GM13976 (cell line): ENCODE measurements around the gene CERT1.
"Not testable (repeated sequence)": the region's sequence is repeated elsewhere in the genome, so short reads cannot be mapped to it uniquely, and the experiment has no call there.

Experiments
- DNase-seq: peaks from one replicate; pipeline ENCODE4 v3.0.0; 2012; ENCODE audit warnings: low spot score
- in situ Hi-C: fragments of 300-500 bp; cut with MboI; formaldehyde crosslinking; loops from one replicate; pipeline ENCODE4 v1.12.0; 2022; ENCODE audit warnings: low sequenced_read_pairs, mixed read lengths, inconsistent platforms; ENCODE audit not compliant: unreplicated experiment
- TF ChIP-seq, protein P1 (sequence below): IDR thresholded peaks from 2 replicates; pipeline ENCODE4 v1.5.1; 2012; ENCODE audit warnings: borderline replicate concordance, mild to moderate bottlenecking; ENCODE audit not compliant: insufficient read depth; ENCODE audit errors: extremely low read depth, missing control alignments, control extremely low read depth

Gene CERT1

DNA sequence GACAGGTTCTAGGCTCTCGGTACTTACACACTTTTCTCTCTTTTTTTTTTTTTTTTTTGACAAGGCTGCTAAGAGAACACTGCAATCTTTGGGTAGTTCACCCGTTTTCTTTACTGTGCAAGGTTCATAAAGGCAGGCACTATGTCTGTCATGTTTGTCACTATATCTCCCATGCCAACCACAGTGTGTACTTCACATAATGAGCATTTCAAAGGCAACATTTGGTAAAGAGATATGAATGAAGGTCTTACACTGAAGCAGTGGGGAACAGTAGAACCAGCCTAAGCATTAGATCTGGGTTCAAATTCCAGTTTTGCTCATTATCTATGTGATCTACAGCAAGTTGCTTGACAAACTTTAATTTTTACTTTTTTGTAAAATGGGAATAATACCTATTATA, 175.9 kb downstream of the CERT1 start:
- in situ Hi-C loops, result no loop called here
- no peak for DNase-seq
- TF ChIP-seq, protein P1, sequence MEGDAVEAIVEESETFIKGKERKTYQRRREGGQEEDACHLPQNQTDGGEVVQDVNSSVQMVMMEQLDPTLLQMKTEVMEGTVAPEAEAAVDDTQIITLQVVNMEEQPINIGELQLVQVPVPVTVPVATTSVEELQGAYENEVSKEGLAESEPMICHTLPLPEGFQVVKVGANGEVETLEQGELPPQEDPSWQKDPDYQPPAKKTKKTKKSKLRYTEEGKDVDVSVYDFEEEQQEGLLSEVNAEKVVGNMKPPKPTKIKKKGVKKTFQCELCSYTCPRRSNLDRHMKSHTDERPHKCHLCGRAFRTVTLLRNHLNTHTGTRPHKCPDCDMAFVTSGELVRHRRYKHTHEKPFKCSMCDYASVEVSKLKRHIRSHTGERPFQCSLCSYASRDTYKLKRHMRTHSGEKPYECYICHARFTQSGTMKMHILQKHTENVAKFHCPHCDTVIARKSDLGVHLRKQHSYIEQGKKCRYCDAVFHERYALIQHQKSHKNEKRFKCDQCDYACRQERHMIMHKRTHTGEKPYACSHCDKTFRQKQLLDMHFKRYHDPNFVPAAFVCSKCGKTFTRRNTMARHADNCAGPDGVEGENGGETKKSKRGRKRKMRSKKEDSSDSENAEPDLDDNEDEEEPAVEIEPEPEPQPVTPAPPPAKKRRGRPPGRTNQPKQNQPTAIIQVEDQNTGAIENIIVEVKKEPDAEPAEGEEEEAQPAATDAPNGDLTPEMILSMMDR, result no peak

DNA sequence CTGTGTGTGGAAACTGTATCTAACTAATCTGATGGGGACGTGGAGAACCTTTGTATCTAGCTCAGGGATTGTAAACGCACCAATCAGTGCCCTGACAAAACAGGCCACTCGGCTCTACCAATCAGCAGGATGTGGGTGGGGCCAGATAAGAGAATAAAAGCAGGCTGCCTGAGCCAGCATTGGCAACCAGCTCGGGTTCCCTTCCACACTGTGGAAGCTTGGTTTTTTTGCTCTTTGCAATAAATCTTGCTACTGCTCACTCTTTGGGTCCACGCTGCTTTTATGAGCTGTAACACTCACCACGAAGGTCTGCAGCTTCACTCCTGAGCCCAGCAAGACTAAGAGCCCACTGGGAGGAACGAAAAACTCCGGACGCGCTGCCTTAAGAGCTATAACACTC, 177.0 kb downstream of the CERT1 start:
- in situ Hi-C loops, DNase-seq: not testable (repeated sequence)

DNA sequence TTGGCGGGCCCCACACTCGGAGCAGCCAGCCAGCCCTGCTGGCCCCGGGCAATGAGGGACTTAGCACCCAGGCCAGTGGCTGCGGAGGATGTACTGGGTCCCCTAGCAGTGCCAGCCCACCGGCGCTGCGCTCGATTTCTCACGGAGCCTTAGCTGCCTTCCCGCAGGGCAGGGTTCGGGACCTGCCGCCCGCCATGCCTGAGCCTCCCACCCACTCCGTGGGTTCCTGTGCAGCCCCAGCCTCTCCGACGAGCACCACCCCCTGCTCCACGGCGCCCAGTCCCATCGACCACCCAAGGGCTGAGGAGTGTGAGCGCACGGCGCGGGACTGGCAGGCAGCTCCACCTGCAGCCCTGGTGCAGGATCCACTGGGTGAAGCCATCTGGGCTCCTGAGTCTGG, 177.7 kb downstream of the CERT1 start:
- DNase-seq, in situ Hi-C loops: not testable (repeated sequence)

DNA sequence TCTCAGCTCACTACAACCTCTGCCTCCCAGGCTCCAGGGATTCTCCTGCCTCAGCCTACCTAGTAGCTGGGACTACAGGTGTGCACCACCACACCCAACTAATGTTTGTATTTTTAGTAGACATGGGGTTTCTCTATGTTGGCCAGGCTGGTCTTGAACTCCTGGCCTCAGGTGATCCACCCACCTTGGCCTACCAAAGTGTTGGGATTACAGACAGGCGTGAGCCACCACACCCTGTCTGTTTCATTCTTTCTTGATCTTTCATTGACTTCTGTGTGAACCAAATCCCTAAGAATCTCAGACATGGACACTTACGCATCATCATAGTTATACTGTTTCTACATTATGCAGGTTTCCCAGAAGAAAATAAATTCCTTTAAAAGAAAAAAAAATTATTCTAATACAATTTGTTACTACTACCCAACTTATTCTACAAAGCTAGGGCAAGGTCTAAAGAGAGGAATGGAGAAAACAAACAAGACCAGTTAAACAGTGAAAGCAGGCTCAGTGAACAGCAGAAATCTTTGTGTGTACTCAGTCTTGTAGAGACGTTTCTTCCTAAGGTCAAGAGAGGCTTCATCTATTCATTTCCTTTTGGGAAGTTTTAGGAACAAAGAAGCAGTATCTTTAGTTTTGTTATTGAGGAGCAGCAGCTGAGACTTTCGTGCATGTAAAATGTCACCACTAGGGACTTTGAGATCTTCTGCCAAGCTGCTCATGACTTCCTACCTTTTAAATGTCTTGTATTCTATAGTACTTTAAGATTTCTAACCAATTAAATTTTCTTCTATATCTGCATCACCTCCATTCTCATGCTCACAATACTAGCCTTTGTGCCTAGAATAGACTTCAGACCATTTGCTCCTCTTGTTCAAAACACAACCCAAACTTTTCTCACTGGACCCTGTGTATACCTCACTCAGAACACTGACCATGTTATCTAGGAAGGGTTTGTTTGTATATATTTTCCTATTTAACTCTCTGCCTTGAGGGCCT, 180.0 kb downstream of the CERT1 start:
- DNase-seq, result no peak
- in situ Hi-C loops, result no loop called here
- TF ChIP-seq, protein P1, result no peak

DNA sequence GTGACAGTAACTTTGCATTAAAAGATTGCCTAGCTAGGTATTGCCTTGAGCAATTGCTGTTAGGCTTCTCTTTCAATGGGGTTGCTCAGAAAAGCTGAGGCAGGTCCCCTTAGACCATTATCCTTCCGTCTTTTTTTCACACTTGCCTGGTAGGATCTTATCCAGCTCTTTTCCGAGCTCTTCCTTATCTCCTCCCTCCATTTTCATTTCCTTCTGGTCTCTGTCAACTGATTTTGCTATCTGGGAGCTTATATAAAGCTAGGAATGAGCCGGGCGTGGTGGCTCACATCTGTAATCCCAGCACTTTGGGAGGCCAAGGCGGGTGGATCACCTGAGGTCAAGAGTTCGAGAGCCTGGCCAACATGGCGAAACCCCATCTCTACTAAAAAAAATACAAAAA, 181.0 kb downstream of the CERT1 start:
- in situ Hi-C loops, result no loop called here
- no peak for DNase-seq
- TF ChIP-seq, protein P1, result no peak
